ENCODE measurements around the gene MTTP. TPM values are rescaled to one million over a fixed set of nuclear protein-coding genes. Genes with fewer than 3 reads are reported as not detected.

MTTP gene
- total RNA-seq, 4 donors from 2014 or later: 0.50 to 0.67 TPM; not detected in 2

- WGBS, 2 donors: 93 to 98% methylated on average over 10 to 12 of the region's 18 CpGs
- H3K27ac ChIP-seq: no peak overlapping the region
- H3K36me3 ChIP-seq: no peaks in the 10 kb centered on the region
- H3K27me3 ChIP-seq: no peaks in the 10 kb centered on the region
- DNase-seq: no peak
- H3K9me3 ChIP-seq: no peaks in the 10 kb centered on the region
- peaks cover 0 to 12% of the 10 kb centered on the region in 2 donors for H3K4me1 ChIP-seq
- TF ChIP-seq CTCF (IDR thresholded peaks at IDR 0.05) (no peak), POLR2A (IDR thresholded peaks at IDR 0.05) (no peak)
- intact Hi-C loops (cut with DNase I): no loop called here
- H3K4me3 ChIP-seq (replicated peaks in 1 of 3): no peak overlapping the region
Observed at GRCh38 chr4:99651016-99651769, 76.6 kb downstream of the MTTP start.

GRCh38 chr4:99651811-99652485, 77.3 kb downstream of the MTTP start:
- Histone ChIP-seq H3K27me3 (no peaks in the 10 kb centered on the region), H3K4me3 (replicated peaks in 1 of 3) (no peak overlapping the region), H3K36me3 (no peaks in the 10 kb centered on the region), H3K4me1 (peaks cover 0 to 12% of the 10 kb centered on the region in 2 donors), H3K9me3 (no peaks in the 10 kb centered on the region), H3K27ac (no peak overlapping the region)
- WGBS, 2 donors: 93 to 98% methylated on average over 42 to 47 of the region's 49 CpGs
- intact Hi-C loops (cut with DNase I): no loop called here
- no peak for TF ChIP-seq CTCF (IDR thresholded peaks at IDR 0.05)
- TF ChIP-seq POLR2A (IDR thresholded peaks at IDR 0.05): no peak
- no peak for DNase-seq

DNA sequence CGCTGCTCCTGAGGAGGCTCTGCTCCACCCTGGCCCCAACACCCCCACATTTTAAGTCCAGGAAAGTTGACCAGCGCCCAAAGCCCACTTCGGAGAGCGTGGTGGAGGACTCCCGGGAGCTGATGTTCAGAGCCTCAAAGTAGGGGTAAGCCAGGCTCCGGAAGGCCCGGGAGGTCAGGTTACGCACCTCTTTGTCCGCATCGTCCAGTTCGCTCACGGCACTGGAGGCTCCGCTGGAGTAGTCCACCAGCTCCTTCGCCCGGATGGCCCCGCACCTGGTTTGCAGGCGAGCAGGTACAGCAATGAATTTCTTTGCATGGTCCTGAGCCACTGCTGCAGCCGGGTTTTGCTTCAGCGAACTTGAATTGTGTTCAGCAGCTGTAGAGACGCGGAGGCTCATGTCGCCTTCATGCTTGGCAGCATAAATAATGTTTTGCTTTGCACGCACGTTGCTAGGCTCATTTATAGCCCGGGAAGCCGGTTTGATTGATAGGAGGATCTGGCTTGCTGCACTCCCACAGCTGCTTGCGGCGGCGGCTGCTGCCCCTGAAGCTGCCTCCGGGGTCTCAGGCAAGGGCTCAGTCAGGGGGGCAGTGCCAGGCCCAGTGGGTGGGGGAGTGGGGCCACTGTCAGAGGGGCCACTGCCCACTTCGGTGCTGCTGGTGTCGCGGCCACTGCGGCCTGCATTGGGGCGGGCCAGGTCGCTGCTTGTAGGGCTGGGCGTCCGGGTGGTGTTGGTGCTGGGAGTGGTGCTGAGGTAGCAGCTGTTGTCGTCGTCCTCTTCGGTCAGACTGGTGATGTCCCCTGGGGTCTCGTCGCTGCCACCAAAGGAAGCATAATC, 78.2 kb downstream of the MTTP start:
- Histone ChIP-seq H3K27me3 (no peaks in the 10 kb centered on the region), H3K4me1 (peaks cover 0 to 12% of the 10 kb centered on the region in 2 donors), H3K4me3 (replicated peaks in 1 of 3) (no peak overlapping the region), H3K36me3 (no peaks in the 10 kb centered on the region), H3K9me3 (no peaks in the 10 kb centered on the region), H3K27ac (no peak overlapping the region)
- DNase-seq: peak; percentile 8 to 36
- TF ChIP-seq CTCF (IDR thresholded peaks at IDR 0.05): no peak
- TF ChIP-seq POLR2A (IDR thresholded peaks at IDR 0.05): no peak
- intact Hi-C loops (cut with DNase I): no loop called here
- WGBS, 2 donors: 86 to 87% methylated on average over 36 of the region's 43 CpGs

DNA sequence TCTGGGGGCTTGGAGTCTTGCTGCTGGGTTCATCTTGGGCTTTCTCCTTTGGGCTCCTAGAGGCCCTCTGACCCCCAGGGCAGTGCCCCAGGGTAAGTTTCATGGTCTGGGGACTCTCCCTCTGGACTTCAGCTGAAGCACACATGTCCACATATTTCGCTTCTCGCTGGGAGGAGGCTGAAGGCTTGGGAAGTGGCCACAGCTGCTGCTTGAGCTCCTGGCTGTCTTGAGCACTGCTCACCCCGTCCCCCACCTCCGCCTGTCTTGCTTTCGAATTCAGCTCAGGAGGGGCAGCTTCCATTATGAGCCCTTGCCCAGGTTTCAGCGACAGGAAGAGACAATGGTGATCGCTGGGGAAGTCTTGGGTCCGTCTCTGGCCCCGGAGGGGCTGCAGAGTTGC, 79.3 kb downstream of the MTTP start:
- Histone ChIP-seq H3K27ac (no peak overlapping the region), H3K4me1 (peaks cover 0 to 12% of the 10 kb centered on the region in 2 donors), H3K27me3 (no peaks in the 10 kb centered on the region), H3K9me3 (no peaks in the 10 kb centered on the region), H3K4me3 (replicated peaks in 1 of 3) (no peak overlapping the region), H3K36me3 (no peaks in the 10 kb centered on the region)
- TF ChIP-seq POLR2A (IDR thresholded peaks at IDR 0.05): no peak
- no peak for TF ChIP-seq CTCF (IDR thresholded peaks at IDR 0.05)
- WGBS, 2 donors: 91% methylated on average over 9 of the region's 9 CpGs; no CpG with 5 or more reads in 1 of the 2 donors
- no peak for DNase-seq
- intact Hi-C loops (cut with DNase I): no loop called here

All from thyroid gland (tissue), 4 donors.